Endodermal cell (in vitro differentiated cells): ENCODE results near the gene PWWP2A. TPM values are rescaled to one million over a fixed set of nuclear protein-coding genes. Genes with fewer than 3 reads are reported as not detected.

ENCODE experiments used
- DNase-seq: peaks from one replicate; pipeline ENCODE4 v3.0.0-alpha.2; 2017
- H3K27ac ChIP-seq: 2 replicates; pipeline ENCODE4 v1.5.1; 2013; ENCODE audit warnings: mild to moderate bottlenecking, low read depth, low read length, moderate library complexity
- H3K27me3 ChIP-seq: 2 replicates; pipeline ENCODE4 v1.6.1; 2013; ENCODE audit warnings: mild to moderate bottlenecking, low read length, moderate library complexity; ENCODE audit not compliant: insufficient read depth, control insufficient read depth, poor library complexity, severe bottlenecking
- H3K36me3 ChIP-seq: 2 replicates; pipeline ENCODE4 v1.7.0; 2013; ENCODE audit warnings: mild to moderate bottlenecking, low read length, moderate library complexity; ENCODE audit not compliant: control insufficient read depth, insufficient read depth
- H3K4me1 ChIP-seq: one replicate; pipeline ENCODE4 v1.7.0; 2013; ENCODE audit warnings: low read length; ENCODE audit not compliant: control insufficient read depth, insufficient read depth
- H3K4me3 ChIP-seq: 2 replicates; pipeline ENCODE4 v1.5.1; 2013; ENCODE audit warnings: mild to moderate bottlenecking, low read length, moderate library complexity
- H3K9ac ChIP-seq: 2 replicates; pipeline ENCODE4 v1.6.1; 2013; ENCODE audit warnings: mild to moderate bottlenecking, low read length, moderate library complexity; ENCODE audit not compliant: poor library complexity, severe bottlenecking; ENCODE audit errors: extremely low read depth
- H3K9me3 ChIP-seq: 2 replicates; pipeline ENCODE4 v1.6.1; 2013; ENCODE audit warnings: mild to moderate bottlenecking, low read length, moderate library complexity; ENCODE audit not compliant: control insufficient read depth
- H3K27ac Mint-ChIP-seq: 2 replicates; pipeline ENCODE4 v1.8.0; 2020; ENCODE audit warnings: mixed read lengths
- H3K27me3 Mint-ChIP-seq: 2 replicates; pipeline ENCODE4 v1.8.0; 2021; ENCODE audit warnings: mild to moderate bottlenecking, mixed read lengths; ENCODE audit not compliant: insufficient read depth
- H3K36me3 Mint-ChIP-seq: 2 replicates; pipeline ENCODE4 v1.8.0; 2020; ENCODE audit warnings: low read depth, mixed read lengths
- H3K4me1 Mint-ChIP-seq: 2 replicates; pipeline ENCODE4 v1.8.0; 2020; ENCODE audit warnings: mixed read lengths
- H3K4me3 Mint-ChIP-seq: 2 replicates; pipeline ENCODE4 v1.8.0; 2020; ENCODE audit warnings: mild to moderate bottlenecking, moderate library complexity, mixed read lengths
- H3K9me3 Mint-ChIP-seq: 2 replicates; pipeline ENCODE4 v1.8.0; 2020; ENCODE audit warnings: mild to moderate bottlenecking, mixed read lengths
- CTCF ChIP-seq: fragments of 200-600 bp; sonication (generic); conservative IDR thresholded peaks from 2 replicates; pipeline ENCODE4 v1.5.0; 2021; ENCODE audit warnings: antibody characterized with exemption, mild to moderate bottlenecking
- WGBS, 2 experiments: methylation state at CpG; one replicate each; pipeline versions ENCODE4 v1.1.5 to v1.1.7; 2013; ENCODE audit warnings: missing lambda C conversion rate in 2 of 2, mixed read lengths in 1 of 2; ENCODE audit not compliant: insufficient coverage in 1 of 2, insufficient read length in 1 of 2; 5-methylcytosine and 5-hydroxymethylcytosine counted together
- total RNA-seq, 2 donors: library from RNA; stranded (reverse); fragmentation: NEBNext Ultra II Directional in 1 of 2; extraction: Animal tissue kit (Norgen Biotek cat#: 25700) in 1 of 2; gene quantifications; 2 replicates in 1 of 2; 3 replicates in 1 of 2; pipeline ENCODE4 v1.2.1, GENCODE V29; 2021

The PWWP2A gene
- total RNA-seq, 2 donors from 2014 or later: 51.0 to 52.6 TPM

- Mint-ChIP-seq H3K4me1 (peaks cover 3% of the 10 kb centered on the region), H3K27me3 (no peaks in the 10 kb centered on the region), H3K4me3 (no peak overlapping the region), H3K36me3 (peaks cover 61% of the 10 kb centered on the region), H3K9me3 (no peaks in the 10 kb centered on the region), H3K27ac (no peak overlapping the region)
- Histone ChIP-seq H3K27me3 (no peaks in the 10 kb centered on the region), H3K36me3 (peaks cover 66% of the 10 kb centered on the region), H3K9ac (no peak overlapping the region), H3K27ac (no peak overlapping the region), H3K4me1 (no peaks in the 10 kb centered on the region), H3K9me3 (no peaks in the 10 kb centered on the region), H3K4me3 (no peak overlapping the region)
- no peak for TF ChIP-seq CTCF
- 93 to 100% methylated on average over 2 of the region's 2 CpGs for WGBS, 2 experiments
- no peak for DNase-seq
These were observed 23.1 kb downstream of the PWWP2A start for GRCh38 chr5:160096178-160096577.

- no peaks in the 10 kb centered on the region for H3K27me3 ChIP-seq
- Mint-ChIP-seq H3K27me3 (no peaks in the 10 kb centered on the region), H3K4me3 (no peak overlapping the region), H3K4me1 (peaks cover 5% of the 10 kb centered on the region), H3K9me3 (no peaks in the 10 kb centered on the region), H3K36me3 (peaks cover 40% of the 10 kb centered on the region), H3K27ac (no peak overlapping the region)
- no peaks in the 10 kb centered on the region for H3K9me3 ChIP-seq
- peak overlapping the region; percentile 62 for H3K27ac ChIP-seq
- H3K36me3 ChIP-seq: peaks cover 57% of the 10 kb centered on the region
- no peak for DNase-seq
- no peak for TF ChIP-seq CTCF
- 93 to 99% methylated on average over 10 to 11 of the region's 11 CpGs for WGBS, 2 experiments
- no peak overlapping the region for H3K4me3 ChIP-seq
- H3K9ac ChIP-seq: no peak overlapping the region
- no peaks in the 10 kb centered on the region for H3K4me1 ChIP-seq
These were observed 26.1 kb downstream of the PWWP2A start for GRCh38 chr5:160092960-160093707.

DNA sequence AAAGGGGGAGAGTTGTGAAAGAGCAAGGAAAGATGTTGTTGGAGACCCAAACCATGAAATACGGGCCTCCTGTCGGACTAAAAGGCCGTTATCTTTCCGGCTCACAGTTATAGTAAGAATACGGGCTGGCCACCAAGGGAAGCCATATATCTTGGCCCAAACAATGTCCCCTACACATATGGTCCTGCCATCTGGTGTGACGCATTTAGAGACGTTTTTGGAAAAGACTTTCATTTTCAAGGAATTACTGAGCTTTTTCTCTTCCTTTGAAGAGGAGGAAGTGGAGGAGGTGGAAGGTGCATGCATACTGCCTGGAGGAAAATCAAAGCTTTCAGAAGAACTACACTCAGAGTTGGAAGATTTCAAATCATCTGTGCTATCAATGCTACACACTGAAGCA lies 26.7 kb downstream of the PWWP2A start:
- Mint-ChIP-seq H3K9me3 (no peaks in the 10 kb centered on the region), H3K27me3 (no peaks in the 10 kb centered on the region), H3K27ac (peak overlapping the region; percentile 4), H3K36me3 (peaks cover 37% of the 10 kb centered on the region), H3K4me1 (peaks cover 5% of the 10 kb centered on the region), H3K4me3 (no peak overlapping the region)
- Histone ChIP-seq H3K9me3 (no peaks in the 10 kb centered on the region), H3K27ac (peak overlapping the region; percentile 62), H3K9ac (no peak overlapping the region), H3K4me1 (no peaks in the 10 kb centered on the region), H3K27me3 (no peaks in the 10 kb centered on the region), H3K4me3 (no peak overlapping the region), H3K36me3 (peaks cover 57% of the 10 kb centered on the region)
- DNase-seq: no peak
- 92 to 99% methylated on average over 7 of the region's 7 CpGs for WGBS, 2 experiments
- TF ChIP-seq CTCF: no peak
